Trophoblast cell (in vitro differentiated cells and primary cell): ENCODE measurements around the gene PMVK.

Source experiments
- DNase-seq, 2 donors: peaks; one replicate each; pipeline ENCODE4 v3.0.0-alpha.2; 2016
- H2AFZ ChIP-seq: 2 replicates; pipeline ENCODE4 v1.6.1; 2013; ENCODE audit warnings: low read length, moderate library complexity, mild to moderate bottlenecking; ENCODE audit not compliant: insufficient read depth, poor library complexity
- H2AK5ac ChIP-seq: 2 replicates; pipeline ENCODE4 v1.6.1; 2013; ENCODE audit warnings: mild to moderate bottlenecking, low read length
- H2BK120ac ChIP-seq: 2 replicates; pipeline ENCODE4 v1.6.1; 2013; ENCODE audit warnings: low read length, mild to moderate bottlenecking, moderate library complexity; ENCODE audit not compliant: insufficient read depth, poor library complexity
- H2BK12ac ChIP-seq: 2 replicates; pipeline ENCODE4 v1.6.1; 2013; ENCODE audit warnings: mild to moderate bottlenecking, low read length, moderate library complexity
- H2BK5ac ChIP-seq: 2 replicates; pipeline ENCODE4 v1.6.1; 2013; ENCODE audit warnings: low read length, low read depth, moderate library complexity, mild to moderate bottlenecking; ENCODE audit not compliant: poor library complexity
- H3K14ac ChIP-seq: 2 replicates; pipeline ENCODE4 v1.6.1; 2013; ENCODE audit warnings: mild to moderate bottlenecking, low read length
- H3K18ac ChIP-seq: 2 replicates; pipeline ENCODE4 v1.6.1; 2013; ENCODE audit warnings: mild to moderate bottlenecking, low read length
- H3K23ac ChIP-seq: 2 replicates; pipeline ENCODE4 v1.6.1; 2013; ENCODE audit warnings: low read length
- H3K27ac ChIP-seq: 2 replicates; pipeline ENCODE4 v1.5.1; 2013; ENCODE audit warnings: low read depth, mild to moderate bottlenecking, inconsistent platforms, low read length, moderate library complexity
- H3K27me3 ChIP-seq: 2 replicates; pipeline ENCODE4 v1.6.1; 2013; ENCODE audit warnings: inconsistent platforms, mild to moderate bottlenecking, low read length, moderate library complexity; ENCODE audit not compliant: insufficient read depth
- H3K36me3 ChIP-seq, 2 experiments: 1 replicate in 1 of 2; 2 replicates in 1 of 2; pipeline ENCODE4 v1.6.1; 2013; ENCODE audit warnings: low read length in 2 of 2, mild to moderate bottlenecking in 2 of 2, moderate library complexity in 1 of 2; ENCODE audit not compliant: insufficient read depth in 2 of 2, control insufficient read depth in 1 of 2
- H3K4ac ChIP-seq: 2 replicates; pipeline ENCODE4 v1.6.1; 2013; ENCODE audit warnings: low read depth, mild to moderate bottlenecking, low read length, moderate library complexity
- H3K4me1 ChIP-seq, 2 experiments: 1 replicate in 1 of 2; 2 replicates in 1 of 2; pipeline ENCODE4 v1.6.1; 2013; ENCODE audit warnings: low read length in 2 of 2, mild to moderate bottlenecking in 2 of 2, moderate library complexity in 1 of 2; ENCODE audit not compliant: insufficient read depth in 2 of 2, control insufficient read depth in 1 of 2
- H3K4me2 ChIP-seq: 2 replicates; pipeline ENCODE4 v1.6.1; 2013; ENCODE audit warnings: inconsistent platforms, mild to moderate bottlenecking, low read length, moderate library complexity
- H3K4me3 ChIP-seq: 2 replicates; pipeline ENCODE4 v1.5.1; 2013; ENCODE audit warnings: mild to moderate bottlenecking, low read depth, low read length, inconsistent platforms
- H3K79me1 ChIP-seq: one replicate; pipeline ENCODE4 v1.6.1; 2013; ENCODE audit warnings: low read length
- H3K79me2 ChIP-seq: 2 replicates; pipeline ENCODE4 v1.6.1; 2013; ENCODE audit warnings: low read length, mild to moderate bottlenecking; ENCODE audit not compliant: control insufficient read depth, insufficient read depth, poor library complexity
- H3K9ac ChIP-seq: 2 replicates; pipeline ENCODE4 v1.6.1; 2013; ENCODE audit warnings: mild to moderate bottlenecking, low read length
- H3K9me3 ChIP-seq: 2 replicates; pipeline ENCODE4 v1.6.1; 2013; ENCODE audit warnings: low read depth, mild to moderate bottlenecking, control low read depth, inconsistent platforms, low read length; ENCODE audit not compliant: insufficient read depth
- H4K12ac ChIP-seq: 2 replicates; pipeline ENCODE4 v1.6.1; 2013; ENCODE audit warnings: low read depth, mild to moderate bottlenecking, low read length, moderate library complexity
- H4K8ac ChIP-seq: 2 replicates; pipeline ENCODE4 v1.6.1; 2013; ENCODE audit warnings: low read depth, mild to moderate bottlenecking, low read length, moderate library complexity
- H4K91ac ChIP-seq: one replicate; pipeline ENCODE4 v1.6.1; 2013; ENCODE audit warnings: low read depth, mild to moderate bottlenecking, low read length, moderate library complexity
- WGBS: extraction: QIAGEN DNeasy Blood & Tissue Kit; methylation state at CpG from one replicate; pipeline ENCODE4 v1.1.7; 2013; ENCODE audit warnings: missing lambda C conversion rate; ENCODE audit not compliant: insufficient read length, insufficient coverage; ENCODE audit errors: extremely low coverage; 5-methylcytosine and 5-hydroxymethylcytosine counted together

The PMVK gene

GRCh38 chr1:154968731-154969130 lies 32.2 kb upstream of the PMVK start:
- no CpG with 5 or more reads among the region's 3 CpGs for WGBS

GRCh38 chr1:154967331-154967950 lies 30.9 kb upstream of the PMVK start:
- H3K79me2 ChIP-seq, result peaks cover 19% of the 10 kb centered on the region
- H3K27ac ChIP-seq, result peak overlapping the region; percentile 9
- H3K9ac ChIP-seq, result no peak overlapping the region
- no peak overlapping the region for H2BK5ac ChIP-seq
- H2AK5ac ChIP-seq, result no peak overlapping the region
- H3K79me1 ChIP-seq, result peaks cover 22% of the 10 kb centered on the region
- H3K27me3 ChIP-seq, result no peaks in the 10 kb centered on the region
- no peak overlapping the region for H3K4me3 ChIP-seq
- H3K4ac ChIP-seq, result no peak overlapping the region
- H4K8ac ChIP-seq, result no peak overlapping the region
- H2BK120ac ChIP-seq, result no peak overlapping the region
- H4K91ac ChIP-seq, result peak overlapping the region; percentile 15
- H4K12ac ChIP-seq, result no peak overlapping the region
- H3K36me3 ChIP-seq, result peaks cover 54 to 57% of the 10 kb centered on the region in 2 experiments
- no peak overlapping the region for H2AFZ ChIP-seq
- no peak overlapping the region for H3K4me2 ChIP-seq
- no peak overlapping the region for H3K14ac ChIP-seq
- peaks cover 41 to 47% of the 10 kb centered on the region in 2 experiments for H3K4me1 ChIP-seq
- H3K18ac ChIP-seq, result no peak overlapping the region
- no peak for DNase-seq
- no peak overlapping the region for H2BK12ac ChIP-seq
- peaks cover 2% of the 10 kb centered on the region for H3K9me3 ChIP-seq
- no peak overlapping the region for H3K23ac ChIP-seq
- no CpG with 5 or more reads among the region's 5 CpGs for WGBS

More at GRCh38 chr1:154968731-154969130, 32.2 kb upstream of the PMVK start:
- H3K14ac ChIP-seq, result no peak overlapping the region
- H3K23ac ChIP-seq, result no peak overlapping the region
- no peak overlapping the region for H3K27ac ChIP-seq
- no peak for DNase-seq
- H4K91ac ChIP-seq, result peak overlapping the region; percentile 7
- no peak overlapping the region for H2AK5ac ChIP-seq
- peak overlapping the region; percentile 54 for H3K18ac ChIP-seq
- H3K36me3 ChIP-seq, result peaks cover 44 to 47% of the 10 kb centered on the region in 2 experiments
- peaks cover 28% of the 10 kb centered on the region for H3K79me1 ChIP-seq
- no peak overlapping the region for H2AFZ ChIP-seq
- peaks cover 39 to 47% of the 10 kb centered on the region in 2 experiments for H3K4me1 ChIP-seq
- peak overlapping the region; percentile 79 for H3K4me2 ChIP-seq
- H4K8ac ChIP-seq, result no peak overlapping the region
- no peak overlapping the region for H2BK120ac ChIP-seq
- no peak overlapping the region for H2BK12ac ChIP-seq
- no peak overlapping the region for H3K9ac ChIP-seq
- no peaks in the 10 kb centered on the region for H3K27me3 ChIP-seq
- H3K4me3 ChIP-seq, result no peak overlapping the region
- H3K79me2 ChIP-seq, result peaks cover 22% of the 10 kb centered on the region
- H2BK5ac ChIP-seq, result peak overlapping the region; percentile 4
- peak overlapping the region; percentile 35 for H4K12ac ChIP-seq
- peaks cover 2% of the 10 kb centered on the region for H3K9me3 ChIP-seq
- peak overlapping the region; percentile 80 for H3K4ac ChIP-seq

- Histone ChIP-seq H3K14ac (no peak overlapping the region), H2AK5ac (no peak overlapping the region), H2BK120ac (no peak overlapping the region), H3K4me1 (peaks cover 37 to 40% of the 10 kb centered on the region in 2 experiments), H3K18ac (no peak overlapping the region), H2BK12ac (no peak overlapping the region), H3K23ac (no peak overlapping the region), H4K8ac (no peak overlapping the region), H2AFZ (no peak overlapping the region), H3K4me2 (no peak overlapping the region), H3K9ac (no peak overlapping the region), H3K79me2 (peaks cover 23% of the 10 kb centered on the region), H3K36me3 (peaks cover 54 to 57% of the 10 kb centered on the region in 2 experiments), H3K79me1 (peaks cover 23% of the 10 kb centered on the region), H2BK5ac (no peak overlapping the region), H4K91ac (no peak overlapping the region), H4K12ac (no peak overlapping the region), H3K9me3 (peaks cover 2% of the 10 kb centered on the region), H3K4me3 (no peak overlapping the region), H3K27ac (no peak overlapping the region), H3K27me3 (no peaks in the 10 kb centered on the region), H3K4ac (no peak overlapping the region)
- no CpG with 5 or more reads among the region's 7 CpGs for WGBS
- no peak for DNase-seq
These were observed 29.6 kb upstream of the PMVK start for GRCh38 chr1:154966111-154966510.

- no peak overlapping the region for H3K27ac ChIP-seq
- no peak for DNase-seq
- no peak overlapping the region for H3K18ac ChIP-seq
- H3K9ac ChIP-seq, result no peak overlapping the region
- H3K79me2 ChIP-seq, result peaks cover 15% of the 10 kb centered on the region
- no CpG with 5 or more reads among the region's 6 CpGs for WGBS
- no peak overlapping the region for H3K4ac ChIP-seq
- no peak overlapping the region for H2AK5ac ChIP-seq
- no peak overlapping the region for H3K4me2 ChIP-seq
- peaks cover 13% of the 10 kb centered on the region for H3K79me1 ChIP-seq
- H4K8ac ChIP-seq, result no peak overlapping the region
- peaks cover 58 to 62% of the 10 kb centered on the region in 2 experiments for H3K36me3 ChIP-seq
- peaks cover 29 to 30% of the 10 kb centered on the region in 2 experiments for H3K4me1 ChIP-seq
- no peak overlapping the region for H3K14ac ChIP-seq
- no peak overlapping the region for H2BK120ac ChIP-seq
- H3K23ac ChIP-seq, result no peak overlapping the region
- no peak overlapping the region for H2BK5ac ChIP-seq
- no peak overlapping the region for H3K4me3 ChIP-seq
- H3K9me3 ChIP-seq, result peaks cover 2% of the 10 kb centered on the region
- no peak overlapping the region for H4K91ac ChIP-seq
- H4K12ac ChIP-seq, result no peak overlapping the region
- H2AFZ ChIP-seq, result no peak overlapping the region
- H3K27me3 ChIP-seq, result no peaks in the 10 kb centered on the region
- H2BK12ac ChIP-seq, result no peak overlapping the region
These were observed 27.8 kb upstream of the PMVK start for GRCh38 chr1:154964359-154964758.
